Measurements from ENCODE around the gene FCN2.

DNA sequence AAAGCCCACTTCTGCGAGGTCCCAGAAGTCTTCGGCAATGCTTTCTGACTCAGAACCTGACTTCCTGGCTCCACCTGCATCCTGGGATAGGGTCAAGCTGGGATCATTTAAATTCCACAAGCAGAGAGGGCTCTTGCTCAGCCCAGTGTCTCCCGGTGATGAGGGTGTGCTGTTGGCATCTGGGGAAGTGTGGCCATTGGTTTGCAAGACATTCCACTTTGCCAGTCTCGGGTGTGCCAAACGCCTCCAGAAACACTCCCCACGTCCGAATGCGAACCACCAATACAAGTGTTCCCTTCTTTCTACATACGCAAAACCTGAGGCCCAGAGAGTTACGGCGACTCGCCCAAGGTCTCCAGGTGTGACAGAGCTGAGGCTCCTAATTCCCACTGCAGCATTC lies 43.1 kb upstream of the FCN2 start:
- TF ChIP-seq POLR2AphosphoS5 (IDR thresholded peaks at IDR 0.05), result no peak
- TF ChIP-seq, protein P1, sequence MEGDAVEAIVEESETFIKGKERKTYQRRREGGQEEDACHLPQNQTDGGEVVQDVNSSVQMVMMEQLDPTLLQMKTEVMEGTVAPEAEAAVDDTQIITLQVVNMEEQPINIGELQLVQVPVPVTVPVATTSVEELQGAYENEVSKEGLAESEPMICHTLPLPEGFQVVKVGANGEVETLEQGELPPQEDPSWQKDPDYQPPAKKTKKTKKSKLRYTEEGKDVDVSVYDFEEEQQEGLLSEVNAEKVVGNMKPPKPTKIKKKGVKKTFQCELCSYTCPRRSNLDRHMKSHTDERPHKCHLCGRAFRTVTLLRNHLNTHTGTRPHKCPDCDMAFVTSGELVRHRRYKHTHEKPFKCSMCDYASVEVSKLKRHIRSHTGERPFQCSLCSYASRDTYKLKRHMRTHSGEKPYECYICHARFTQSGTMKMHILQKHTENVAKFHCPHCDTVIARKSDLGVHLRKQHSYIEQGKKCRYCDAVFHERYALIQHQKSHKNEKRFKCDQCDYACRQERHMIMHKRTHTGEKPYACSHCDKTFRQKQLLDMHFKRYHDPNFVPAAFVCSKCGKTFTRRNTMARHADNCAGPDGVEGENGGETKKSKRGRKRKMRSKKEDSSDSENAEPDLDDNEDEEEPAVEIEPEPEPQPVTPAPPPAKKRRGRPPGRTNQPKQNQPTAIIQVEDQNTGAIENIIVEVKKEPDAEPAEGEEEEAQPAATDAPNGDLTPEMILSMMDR (IDR thresholded peaks at IDR 0.05 in 8 of 11, conservative IDR thresholded peaks at IDR 0.05 in 3 of 11), result no peak
